Renal cortical epithelial cell (primary cell): ENCODE data around the gene DNAJC6. TPM values are rescaled to one million over a fixed set of nuclear protein-coding genes. Genes with fewer than 3 reads are reported as not detected.

Experiments used
- DNase-seq: peaks from one replicate; pipeline ENCODE4 v3.0.0-alpha.2; 2011; ENCODE audit warnings: low read depth
- total RNA-seq: library from RNA; depleted of rRNA; stranded (reverse); fragments of >200 nt; gene quantifications from 2 replicates; pipeline ENCODE4 v1.2.3, GENCODE V29; 2014

The DNAJC6 gene
- total RNA-seq, 1 donor from 2014 or later: 39.9 TPM

DNA sequence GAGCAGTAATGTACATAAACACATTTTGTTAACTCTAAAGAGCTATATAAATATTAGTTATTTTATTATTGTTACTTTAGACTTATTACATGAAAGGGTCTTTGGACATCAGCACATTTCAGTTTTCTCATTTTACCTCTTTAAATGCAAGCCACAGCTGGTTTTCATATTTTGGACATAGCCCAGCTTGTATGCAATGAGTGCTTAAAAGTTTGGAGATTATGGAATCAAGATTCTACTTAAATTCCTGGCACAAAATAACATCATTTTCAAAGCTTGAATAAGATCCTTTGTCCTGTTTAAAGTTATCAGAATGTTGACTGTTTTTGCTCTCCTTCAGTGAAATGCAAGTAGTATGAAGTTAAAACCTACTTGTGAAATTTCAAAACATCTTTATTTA lies 95.6 kb downstream of the DNAJC6 start:
- DNase-seq: no peak

DNA sequence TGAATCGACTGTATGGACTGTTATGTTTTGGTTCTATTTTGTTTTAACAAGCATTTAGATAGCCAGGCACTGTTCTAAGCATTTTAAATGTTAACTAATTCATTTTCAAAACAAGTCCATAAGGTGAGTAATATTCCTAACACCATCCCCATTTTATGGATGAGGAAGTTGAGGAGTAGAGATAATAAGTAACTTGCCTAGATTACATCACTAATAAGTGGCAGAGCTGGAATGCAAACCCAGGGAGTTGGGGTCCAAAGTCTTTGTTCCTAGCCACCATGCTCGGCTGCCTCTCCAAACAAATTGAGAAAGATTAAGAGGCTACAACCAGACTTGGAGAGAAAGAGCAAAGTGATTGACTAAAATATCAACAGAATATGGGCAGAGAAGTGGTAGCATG lies 98.5 kb downstream of the DNAJC6 start:
- peak; percentile 89 for DNase-seq

DNA sequence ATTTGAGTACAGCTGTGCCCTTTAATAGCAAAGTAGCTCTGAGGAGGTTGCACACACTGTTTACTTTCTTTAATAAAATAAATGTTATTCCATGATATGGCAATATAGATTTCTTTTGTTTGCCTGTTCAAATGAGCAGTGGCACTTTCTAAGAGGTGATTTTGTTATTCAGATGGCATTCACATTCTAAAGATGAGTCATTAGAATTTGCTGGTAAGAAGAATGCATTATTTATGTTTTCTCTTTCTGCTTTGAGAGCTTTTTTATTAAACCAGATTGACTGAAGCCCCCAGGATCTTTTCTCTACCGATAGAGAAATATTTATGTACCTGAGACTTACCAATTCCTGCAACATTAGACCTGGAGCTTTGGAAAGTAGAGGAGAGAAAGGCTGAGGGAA lies 100.0 kb downstream of the DNAJC6 start:
- no peak for DNase-seq

DNA sequence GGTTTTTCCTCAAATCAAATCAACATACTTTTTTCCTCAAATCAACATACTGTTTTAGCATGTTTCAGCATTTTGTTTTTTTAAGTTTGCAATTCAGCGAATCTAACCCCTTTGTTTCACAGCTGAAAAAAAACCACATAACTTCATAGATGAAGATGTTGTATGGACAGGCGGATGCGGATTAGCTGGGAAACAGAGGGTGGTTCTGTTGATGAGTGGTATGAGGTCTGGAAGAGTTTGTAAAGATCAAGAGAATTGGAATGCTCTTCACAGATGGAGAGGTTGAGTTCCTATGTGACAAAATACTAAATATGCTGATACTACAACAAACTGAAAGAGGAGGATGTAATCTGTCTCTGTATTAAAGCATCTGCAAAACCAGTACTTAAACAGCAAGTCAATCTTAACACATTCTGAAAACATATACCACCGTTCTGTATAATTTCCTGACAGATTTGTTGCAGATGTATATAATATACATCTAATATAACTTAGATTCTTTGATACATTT lies 100.5 kb downstream of the DNAJC6 start:
- DNase-seq: no peak

DNA sequence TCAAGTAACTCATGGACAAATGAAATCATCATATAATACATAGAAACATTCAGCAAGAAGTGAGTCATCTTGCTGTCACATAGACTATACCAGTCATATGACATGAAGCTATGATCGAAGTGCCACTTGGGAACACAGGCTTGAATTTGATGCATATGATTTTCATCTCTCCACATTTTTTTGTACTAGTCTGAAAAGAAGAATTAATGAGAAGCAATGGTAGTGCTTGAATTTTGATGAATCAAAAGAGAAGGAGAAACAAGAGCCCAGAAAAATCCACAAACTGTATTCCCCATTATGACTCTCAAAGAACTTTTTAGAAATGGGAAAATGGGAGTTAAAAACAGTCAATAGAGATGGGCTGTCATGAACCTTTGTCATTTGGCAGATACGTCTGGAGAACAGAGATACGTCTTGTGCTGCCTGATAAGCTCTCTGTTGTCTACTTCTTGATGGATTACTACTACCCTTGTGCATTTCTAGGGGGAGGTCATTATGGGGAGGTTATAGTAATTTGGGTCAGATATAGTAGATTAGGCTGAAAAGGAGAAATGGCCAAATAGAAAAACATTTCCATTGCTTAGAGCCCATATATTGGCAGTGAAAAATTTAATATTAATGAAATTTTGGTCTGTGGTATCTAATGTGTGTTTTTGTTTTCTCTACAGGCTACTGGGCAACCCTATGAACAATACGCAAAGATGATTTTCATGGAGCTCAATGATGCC lies 103.1 kb downstream of the DNAJC6 start:
- no peak for DNase-seq

DNA sequence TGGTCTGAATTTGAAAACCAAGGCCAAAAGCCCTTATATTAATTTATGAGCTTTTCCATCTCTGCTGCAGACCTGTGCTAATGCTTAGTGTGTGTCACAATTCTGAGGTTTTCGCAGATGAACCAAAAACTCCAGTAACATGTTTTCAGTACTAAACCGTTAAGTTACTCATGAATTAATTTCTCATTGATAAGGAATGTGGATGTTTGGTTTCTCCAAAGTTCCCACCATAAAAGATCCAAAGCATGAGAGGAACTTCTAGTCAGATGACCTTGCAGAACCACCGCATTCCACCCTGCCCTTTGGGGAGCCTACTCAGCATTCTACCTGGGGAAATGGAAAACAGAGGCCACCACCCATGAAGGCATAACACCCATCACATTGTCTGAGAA lies 103.6 kb downstream of the DNAJC6 start:
- peak; percentile 99 for DNase-seq

DNA sequence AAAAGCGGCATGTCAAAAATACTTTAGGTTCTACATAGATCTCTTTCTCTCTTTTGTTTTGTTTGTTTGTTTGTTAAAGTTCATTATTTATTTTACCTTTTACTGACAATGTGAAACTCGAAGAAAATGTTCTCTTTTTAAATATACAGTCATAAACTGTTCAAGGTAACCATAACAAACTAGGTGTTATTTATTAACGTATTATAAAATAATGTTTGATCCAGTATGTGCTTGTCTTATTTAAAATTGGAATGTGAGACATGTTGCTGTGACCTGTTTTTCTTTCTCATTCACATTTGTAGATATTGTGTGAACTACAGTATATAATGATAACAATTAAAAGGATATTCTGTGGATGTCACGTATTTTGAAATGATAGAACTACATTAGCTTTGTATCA lies 105.2 kb downstream of the DNAJC6 start:
- DNase-seq: peak; percentile 76

DNA sequence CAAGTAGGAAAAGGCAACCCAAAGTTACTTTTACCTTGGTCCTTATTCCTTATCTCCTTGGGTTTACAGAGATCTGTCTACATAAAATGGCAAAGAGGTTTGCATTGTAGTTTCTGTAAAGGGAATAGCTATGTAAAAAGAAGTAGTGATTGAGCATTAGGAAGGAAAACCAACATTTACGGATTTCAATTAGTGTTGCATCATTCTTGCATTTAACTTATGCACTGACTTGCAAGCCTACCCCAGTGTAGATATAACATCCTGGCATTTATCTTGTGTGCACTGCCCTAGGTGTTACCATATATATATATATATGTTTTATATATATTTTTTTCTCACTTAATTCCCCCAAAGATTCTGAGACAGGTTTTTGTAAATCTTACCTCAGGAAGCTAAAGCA lies 107.4 kb downstream of the DNAJC6 start:
- DNase-seq: no peak

DNA sequence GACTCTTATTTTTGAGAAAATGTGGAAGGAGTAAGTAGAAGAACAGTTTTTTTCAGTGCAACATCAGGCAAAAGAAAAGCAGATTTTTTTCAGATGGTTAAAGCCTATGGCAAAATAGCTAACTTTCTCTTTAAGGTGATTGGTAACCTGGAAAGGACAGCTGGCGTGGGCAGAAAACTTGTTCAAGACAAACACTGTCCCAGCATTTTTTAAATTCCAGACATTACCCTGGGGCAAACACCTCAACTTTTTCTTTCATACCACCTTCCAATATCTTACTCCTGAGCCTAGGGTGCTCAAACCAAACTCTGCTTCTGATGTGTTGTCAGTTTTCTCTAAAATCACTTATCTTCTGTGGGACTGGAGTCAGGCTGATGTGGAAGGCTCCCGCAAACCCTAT lies 108.4 kb downstream of the DNAJC6 start:
- peak; percentile 93 for DNase-seq

DNA sequence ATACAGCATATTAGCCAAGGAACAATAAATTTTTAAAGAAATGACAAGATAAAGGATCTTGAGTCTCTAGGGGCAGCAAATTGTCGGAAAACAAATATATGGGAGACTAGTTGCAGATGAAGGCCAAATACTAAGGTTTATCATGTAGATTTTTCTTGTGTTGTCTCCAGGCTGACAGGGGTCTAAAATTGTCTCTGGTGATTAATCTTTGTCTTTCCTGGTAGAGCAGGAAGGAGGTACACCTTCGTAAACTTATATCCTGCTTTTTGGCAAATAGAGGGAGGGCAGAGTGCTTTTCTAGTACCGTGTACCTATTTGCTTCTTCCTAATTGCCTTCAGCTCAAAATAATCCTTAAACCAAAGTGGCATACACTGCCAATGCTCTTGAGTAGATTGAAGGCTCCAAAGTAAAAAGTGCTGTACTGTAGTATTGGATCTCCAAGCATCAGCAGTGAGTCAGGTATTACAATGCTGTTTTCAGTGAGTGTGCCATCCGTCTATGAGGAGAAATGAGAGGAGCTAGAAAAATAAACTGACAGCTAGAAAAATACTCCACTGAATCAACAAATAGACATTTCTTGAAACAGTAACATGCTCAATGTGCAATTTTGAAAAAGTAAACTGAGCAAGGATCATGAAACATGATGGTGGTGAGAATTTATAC lies 109.3 kb downstream of the DNAJC6 start:
- no peak for DNase-seq

DNA sequence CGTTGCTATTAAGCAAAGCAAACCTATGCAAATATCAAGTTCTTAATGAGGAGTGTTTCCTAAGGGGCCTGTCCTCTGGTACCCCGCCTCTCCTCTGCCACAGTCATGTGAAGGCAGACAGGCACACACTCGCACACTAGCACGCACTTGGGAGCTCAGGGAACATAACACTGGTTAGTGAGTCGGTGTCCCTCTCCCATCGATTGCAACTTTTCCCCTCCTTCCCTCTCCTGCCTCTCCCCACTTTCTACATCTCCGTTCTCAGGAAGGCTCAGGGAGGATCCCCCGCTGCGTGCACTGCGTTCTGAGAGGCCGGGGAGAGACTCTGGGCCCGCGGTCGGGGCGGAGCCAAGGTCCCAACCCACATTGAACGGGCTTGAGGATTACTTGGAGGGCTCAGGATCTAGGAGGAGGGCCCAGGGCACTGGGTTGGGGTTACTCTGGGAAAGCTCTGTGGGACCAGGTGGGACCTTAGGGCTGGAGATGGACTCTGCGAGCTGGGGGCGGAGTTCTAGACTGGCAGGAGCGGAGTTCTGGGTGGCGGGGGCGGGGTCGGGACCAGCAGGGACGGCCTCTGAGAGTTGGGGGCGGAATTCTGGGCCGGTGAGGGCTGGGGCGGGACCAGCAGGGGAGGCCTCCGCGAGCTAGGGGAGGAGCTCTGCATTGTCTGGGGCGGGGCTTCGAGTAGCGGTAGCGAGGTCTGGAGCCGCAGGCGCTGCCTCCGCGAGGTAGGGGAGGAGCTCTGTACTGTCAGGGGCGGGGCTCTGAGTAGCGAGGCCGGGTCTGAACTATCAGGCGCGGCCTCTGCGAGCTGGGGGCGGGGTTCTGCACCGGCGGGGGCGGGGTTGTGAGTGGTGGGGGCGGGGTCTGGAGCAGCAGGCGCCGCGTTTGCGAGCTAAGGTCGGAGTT lies 110.6 kb downstream of the DNAJC6 start:
- DNase-seq: peak; percentile 91

DNA sequence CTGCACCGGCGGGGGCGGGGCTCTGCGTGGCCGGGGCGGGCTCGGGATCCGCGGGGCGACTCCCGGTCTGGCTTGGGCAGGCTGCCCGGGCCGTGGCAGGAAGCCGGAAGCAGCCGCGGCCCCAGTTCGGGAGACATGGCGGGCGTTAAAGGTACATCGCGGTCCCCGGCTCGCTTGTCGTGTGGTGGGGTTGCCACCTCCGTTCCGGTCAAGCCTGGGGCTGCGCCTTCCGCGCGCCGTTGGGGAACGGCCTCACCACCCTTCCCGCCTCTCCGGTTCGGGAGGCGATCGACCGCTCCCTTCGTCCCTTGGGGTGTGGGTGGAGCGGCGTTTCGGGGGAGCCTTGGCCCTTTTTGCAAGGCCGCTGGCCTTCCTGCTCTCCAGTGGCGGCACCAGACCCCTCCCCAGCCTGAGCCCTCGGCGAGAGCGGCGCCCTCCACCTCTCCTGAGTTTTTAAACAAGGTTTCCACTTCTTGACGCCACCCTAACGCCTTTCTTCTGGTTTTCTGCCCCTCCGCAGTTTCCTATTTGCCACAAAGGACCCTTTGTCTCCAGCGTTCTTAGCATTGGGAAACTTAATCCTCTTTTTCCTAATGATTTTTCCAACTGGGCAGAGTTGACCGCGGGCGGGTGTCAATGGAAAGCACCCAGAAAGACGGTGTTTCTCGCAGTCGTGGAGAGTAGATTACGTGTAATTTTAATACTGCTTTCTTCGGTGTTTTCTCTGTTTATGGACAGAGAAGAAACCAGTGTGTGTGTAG lies 111.4 kb downstream of the DNAJC6 start, which contains the start of the genes LEPR and LEPROT:
Gene LEPR, plus strand, starts transcription at position 79 of the 761 bp plus-strand sequence. CDS start 144,898 bp downstream, outside the sequence.
Gene LEPROT, plus strand, starts transcription at position 79 of the 761 bp plus-strand sequence. Its CDS starts 57 bp downstream, at position 136.
- DNase-seq: no peak

DNA sequence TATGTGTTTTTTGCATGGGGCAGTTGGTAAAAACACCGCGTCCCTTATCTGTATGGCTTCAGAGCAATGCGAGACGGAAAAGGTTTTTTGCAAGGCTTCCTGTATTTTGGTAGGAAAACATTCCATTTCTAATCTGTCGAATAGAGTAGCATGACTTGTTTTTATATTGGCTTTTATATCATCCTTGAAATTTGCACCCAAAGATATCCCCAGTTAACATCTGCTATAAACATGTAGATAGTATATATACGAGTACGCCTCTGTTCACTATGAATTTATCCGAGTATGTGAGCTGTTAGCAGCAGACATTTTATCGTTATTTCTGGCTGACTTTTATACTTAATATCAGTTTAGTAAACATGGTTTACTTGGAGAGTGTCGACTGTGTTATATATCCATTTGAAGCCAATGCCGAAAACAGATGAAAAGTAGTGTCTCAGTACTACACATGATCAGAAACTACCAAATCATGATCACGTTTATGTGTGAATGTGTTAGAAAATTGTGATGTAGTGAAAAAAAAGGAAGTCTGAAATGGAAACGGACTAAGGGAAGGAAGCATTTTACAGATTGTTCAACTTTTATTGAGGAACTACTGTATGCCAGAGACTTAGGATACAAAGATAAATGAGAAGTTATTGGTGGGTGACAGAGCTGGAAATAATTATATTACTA lies 112.1 kb downstream of the DNAJC6 start:
- DNase-seq: no peak

DNA sequence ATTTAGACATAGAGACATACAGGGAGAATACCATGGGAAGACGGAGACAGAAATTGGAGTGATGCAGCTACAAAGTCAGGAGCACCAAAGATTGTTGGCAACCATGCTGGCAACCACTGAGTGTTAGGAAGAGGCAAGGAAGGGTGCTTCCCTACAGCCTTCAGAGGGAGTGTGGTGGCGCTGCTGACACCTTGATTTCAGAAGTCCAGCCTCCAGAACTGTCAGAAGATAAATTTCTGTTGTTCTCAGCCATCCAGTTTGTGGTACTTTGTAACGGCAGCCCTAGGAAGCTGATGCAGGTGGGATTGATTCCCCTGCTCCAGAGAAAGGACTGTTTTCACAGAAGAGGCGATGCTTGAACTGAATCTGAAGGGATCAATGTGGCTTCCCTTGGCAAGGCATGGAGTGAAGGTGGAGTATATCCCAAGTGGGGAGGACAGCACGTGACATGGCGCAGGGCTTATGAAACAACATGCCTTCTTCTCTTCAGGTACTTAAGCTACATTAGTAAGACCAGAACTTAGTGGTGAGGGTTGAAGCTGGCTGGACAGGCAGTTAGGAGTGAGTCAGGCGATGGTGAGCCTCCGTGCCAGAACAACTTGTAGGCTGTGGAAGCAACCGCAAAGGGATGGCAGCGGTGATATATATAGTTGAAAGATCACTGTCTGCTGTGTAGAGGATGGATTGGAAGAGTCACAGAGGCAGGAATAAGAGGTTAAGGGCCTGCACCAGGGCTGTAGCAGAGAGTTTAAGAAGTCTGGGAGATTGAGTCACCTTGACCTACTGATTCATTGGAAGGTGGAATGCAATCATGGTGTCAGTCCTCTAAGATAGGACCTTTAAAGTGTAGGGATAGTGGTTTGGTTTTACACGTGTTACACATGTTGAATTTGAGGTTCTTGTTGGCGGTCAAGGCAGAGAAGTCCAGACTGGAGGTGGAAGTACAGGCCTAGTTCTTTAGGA lies 113.2 kb downstream of the DNAJC6 start:
- DNase-seq: peak; percentile 83

DNA sequence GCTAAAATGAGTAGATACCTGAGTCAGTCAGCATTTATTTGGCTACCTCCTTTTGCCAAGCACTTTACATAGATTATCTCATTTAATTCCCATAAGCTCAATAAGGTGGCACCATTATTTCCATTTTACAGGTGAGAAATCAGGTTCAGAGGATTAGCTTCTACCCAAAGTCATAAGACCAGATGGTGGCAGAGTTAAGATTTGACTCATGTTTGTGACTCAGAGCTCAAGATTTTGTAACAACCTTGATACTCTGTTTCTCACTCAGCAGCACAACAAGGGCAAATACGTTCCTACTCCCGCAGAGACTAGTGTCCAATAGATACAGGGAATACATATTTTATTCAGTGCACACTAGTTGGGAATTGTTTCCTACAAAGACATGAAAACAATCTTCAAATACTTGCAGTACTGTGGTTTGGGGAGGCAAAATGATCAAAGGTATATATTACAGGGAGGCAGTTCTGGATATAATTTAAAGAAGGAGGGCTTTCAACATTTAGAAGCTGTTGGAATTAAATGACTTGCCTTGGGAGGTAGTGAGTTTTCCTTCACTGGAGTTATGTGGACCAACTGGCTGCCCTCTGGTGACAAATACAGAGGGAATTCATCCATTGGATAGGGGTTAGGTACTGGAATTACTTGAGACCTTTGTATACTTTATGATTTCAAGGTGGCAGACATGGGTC lies 114.7 kb downstream of the DNAJC6 start:
- DNase-seq: peak; percentile 99

DNA sequence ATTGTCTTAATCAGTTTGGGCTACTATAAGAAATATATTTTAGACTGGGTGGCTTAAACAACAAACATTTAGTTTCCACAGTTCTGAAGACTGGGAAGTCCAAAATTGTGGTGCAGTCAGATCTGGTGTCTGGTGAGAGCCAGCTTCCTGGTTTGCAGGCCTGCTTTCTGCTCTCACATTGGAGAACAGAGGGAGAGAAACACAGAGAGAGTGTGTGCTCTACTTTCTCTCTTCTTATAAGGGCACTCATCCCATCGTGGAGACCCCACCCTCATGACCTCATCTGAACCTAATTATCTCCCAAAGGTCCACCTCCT lies 115.2 kb downstream of the DNAJC6 start:
- no peak for DNase-seq

DNA sequence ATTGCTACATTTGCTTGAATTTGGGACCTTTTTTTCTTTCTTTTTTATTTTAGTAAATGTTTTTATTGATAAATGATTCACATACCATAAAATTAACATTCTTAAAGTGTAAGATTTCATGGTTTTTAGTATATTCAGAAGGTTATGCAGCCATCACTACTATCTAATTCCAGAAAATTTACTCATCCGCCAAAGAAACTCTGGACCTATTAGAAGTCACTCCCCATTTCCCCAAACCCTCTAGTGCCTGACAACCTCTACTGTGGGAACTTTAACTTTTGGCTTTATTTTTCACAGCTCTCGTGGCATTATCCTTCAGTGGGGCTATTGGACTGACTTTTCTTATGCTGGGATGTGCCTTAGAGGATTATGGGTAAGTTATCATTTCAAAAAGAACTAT lies 115.7 kb downstream of the DNAJC6 start:
- no peak for DNase-seq

DNA sequence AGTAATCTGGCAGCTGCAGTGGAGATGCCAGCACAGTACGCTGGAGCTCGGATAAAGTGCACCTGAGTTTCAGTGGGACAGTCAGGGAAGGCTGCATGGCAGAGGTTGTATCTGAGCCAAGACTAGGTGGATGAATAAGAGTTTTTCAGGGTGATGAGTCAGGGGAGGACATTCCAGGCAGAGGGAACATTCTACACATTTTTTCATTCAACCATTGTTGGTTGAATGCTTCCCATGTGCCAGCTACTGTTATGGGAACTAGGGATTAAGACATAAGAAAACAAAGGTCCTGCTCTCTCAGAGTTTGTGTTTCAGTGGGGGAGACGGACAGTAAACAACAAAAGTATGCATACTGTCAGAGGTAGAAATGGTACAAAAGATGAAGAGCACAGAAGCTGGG lies 116.4 kb downstream of the DNAJC6 start:
- DNase-seq: peak; percentile 99

DNA sequence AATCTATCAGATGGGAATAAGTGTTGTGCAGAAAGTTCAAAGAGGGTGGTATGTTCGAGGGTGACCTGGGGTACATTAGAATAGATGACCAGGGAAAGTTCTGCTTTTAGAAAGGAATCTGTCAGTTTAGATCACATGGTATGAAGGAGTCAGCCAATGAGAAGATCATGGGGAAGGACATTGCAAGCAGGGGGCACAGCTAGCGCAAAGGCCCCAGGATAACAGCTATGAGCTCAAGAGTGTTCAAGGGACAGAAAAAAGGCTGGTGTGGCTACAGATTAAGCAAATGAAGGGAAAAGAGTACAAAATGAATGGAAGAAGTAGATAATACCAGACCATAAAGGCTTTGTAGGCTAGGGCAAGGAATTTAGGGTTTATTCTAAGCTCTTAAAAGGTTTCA lies 119.7 kb downstream of the DNAJC6 start:
- no peak for DNase-seq
